RWPE2 (cell line): Measurements from ENCODE around the gene SSH3.
A peak's percentile ranks its signal among the peaks of the same experiment; 100 is the strongest.

Experiments used
- ATAC-seq: fragments of 200-7000 bp; cut with Tn5 transposase; 3 replicates; pipeline ENCODE4 v1.9.1; 2021; ENCODE audit warnings: low read depth
- DNase-seq: peaks from one replicate; pipeline ENCODE4 v3.0.0-alpha.2; 2020; ENCODE audit warnings: low spot score
- H3K27ac ChIP-seq: fragments of 450-650 bp; 2 replicates; pipeline ENCODE4 v1.5.1; 2017; ENCODE audit warnings: mild to moderate bottlenecking; ENCODE audit not compliant: poor library complexity, severe bottlenecking
- H3K27me3 ChIP-seq: fragments of 250-450 bp; sonication (Bioruptor Pico); 2 replicates; pipeline ENCODE4 v1.5.1; 2021; ENCODE audit warnings: mild to moderate bottlenecking, moderate library complexity; ENCODE audit not compliant: insufficient read depth, poor library complexity, severe bottlenecking
- H3K36me3 ChIP-seq: fragments of 250-450 bp; sonication (Bioruptor Pico); 2 replicates; pipeline ENCODE4 v1.5.1; 2020; ENCODE audit warnings: low read depth, mild to moderate bottlenecking, moderate library complexity
- H3K4me1 ChIP-seq: fragments of 250-450 bp; sonication (Bioruptor Pico); 2 replicates; pipeline ENCODE4 v1.5.1; 2021; ENCODE audit warnings: mild to moderate bottlenecking, moderate library complexity; ENCODE audit not compliant: insufficient read depth, poor library complexity, severe bottlenecking
- H3K4me3 ChIP-seq: fragments of 250-450 bp; sonication (Bioruptor Pico); 2 replicates; pipeline ENCODE4 v1.5.1; 2021; ENCODE audit warnings: mild to moderate bottlenecking, moderate library complexity; ENCODE audit not compliant: severe bottlenecking
- H3K9me3 ChIP-seq: fragments of 250-450 bp; sonication (Bioruptor Pico); 2 replicates; pipeline ENCODE4 v1.5.1; 2021; ENCODE audit warnings: mild to moderate bottlenecking, moderate library complexity; ENCODE audit not compliant: severe bottlenecking
- TF ChIP-seq, protein P1 (sequence below): fragments of 450-650 bp; IDR thresholded peaks from one replicate; pipeline ENCODE4 v1.5.1; 2017; ENCODE audit warnings: mild to moderate bottlenecking, moderate library complexity; ENCODE audit not compliant: poor library complexity, severe bottlenecking

SSH3 gene

DNA sequence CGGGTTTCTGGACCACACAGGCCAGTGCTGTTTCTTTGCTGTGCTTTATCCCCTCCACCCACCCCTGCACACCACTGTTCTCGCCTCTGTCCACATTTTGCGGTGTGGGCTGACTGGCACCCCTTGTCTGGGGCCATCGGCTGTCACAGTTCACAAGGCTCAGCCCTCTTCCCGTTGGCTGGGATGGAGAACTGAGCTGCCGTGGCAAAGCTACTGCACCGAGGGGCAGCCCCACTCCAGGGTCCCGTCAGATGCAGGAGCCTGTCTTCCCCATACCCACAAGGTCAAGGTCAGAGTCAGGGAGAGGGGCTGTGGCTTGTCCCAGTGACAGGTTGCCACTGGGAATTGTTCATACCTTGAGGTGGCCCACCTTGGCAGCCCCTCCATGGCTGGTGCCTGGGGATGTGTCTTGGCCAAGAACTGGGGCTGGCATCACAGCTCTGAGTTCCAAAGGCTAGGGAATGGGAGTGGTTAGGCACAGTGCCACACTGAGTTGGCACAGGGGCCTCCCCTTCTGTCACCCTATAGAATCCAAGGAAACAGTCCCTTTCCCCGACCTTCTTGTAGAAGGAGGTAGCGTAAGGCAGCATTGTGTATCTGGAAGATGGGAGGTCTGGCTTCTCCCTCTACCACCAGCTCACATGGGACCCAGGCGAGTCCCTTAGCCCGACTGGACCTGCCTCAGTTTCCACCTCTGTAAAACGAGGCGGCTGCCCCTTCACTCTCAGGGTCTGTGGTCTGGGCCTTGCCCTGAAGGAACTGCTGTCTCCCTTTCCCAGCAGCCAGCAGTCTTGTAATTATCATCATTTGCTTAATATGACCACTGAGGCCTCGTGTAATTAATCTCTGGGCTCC is 33.7 kb upstream of the SSH3 start:
- Histone ChIP-seq H3K4me1 (peaks cover 29% of the 10 kb centered on the region), H3K4me3 (no peak overlapping the region), H3K36me3 (peaks cover 30% of the 10 kb centered on the region), H3K27me3 (no peaks in the 10 kb centered on the region), H3K9me3 (no peaks in the 10 kb centered on the region), H3K27ac (peak overlapping the region; percentile 83)
- TF ChIP-seq, protein P1, sequence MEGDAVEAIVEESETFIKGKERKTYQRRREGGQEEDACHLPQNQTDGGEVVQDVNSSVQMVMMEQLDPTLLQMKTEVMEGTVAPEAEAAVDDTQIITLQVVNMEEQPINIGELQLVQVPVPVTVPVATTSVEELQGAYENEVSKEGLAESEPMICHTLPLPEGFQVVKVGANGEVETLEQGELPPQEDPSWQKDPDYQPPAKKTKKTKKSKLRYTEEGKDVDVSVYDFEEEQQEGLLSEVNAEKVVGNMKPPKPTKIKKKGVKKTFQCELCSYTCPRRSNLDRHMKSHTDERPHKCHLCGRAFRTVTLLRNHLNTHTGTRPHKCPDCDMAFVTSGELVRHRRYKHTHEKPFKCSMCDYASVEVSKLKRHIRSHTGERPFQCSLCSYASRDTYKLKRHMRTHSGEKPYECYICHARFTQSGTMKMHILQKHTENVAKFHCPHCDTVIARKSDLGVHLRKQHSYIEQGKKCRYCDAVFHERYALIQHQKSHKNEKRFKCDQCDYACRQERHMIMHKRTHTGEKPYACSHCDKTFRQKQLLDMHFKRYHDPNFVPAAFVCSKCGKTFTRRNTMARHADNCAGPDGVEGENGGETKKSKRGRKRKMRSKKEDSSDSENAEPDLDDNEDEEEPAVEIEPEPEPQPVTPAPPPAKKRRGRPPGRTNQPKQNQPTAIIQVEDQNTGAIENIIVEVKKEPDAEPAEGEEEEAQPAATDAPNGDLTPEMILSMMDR = no peak
- DNase-seq = peak; percentile 38
- no peak for ATAC-seq

DNA sequence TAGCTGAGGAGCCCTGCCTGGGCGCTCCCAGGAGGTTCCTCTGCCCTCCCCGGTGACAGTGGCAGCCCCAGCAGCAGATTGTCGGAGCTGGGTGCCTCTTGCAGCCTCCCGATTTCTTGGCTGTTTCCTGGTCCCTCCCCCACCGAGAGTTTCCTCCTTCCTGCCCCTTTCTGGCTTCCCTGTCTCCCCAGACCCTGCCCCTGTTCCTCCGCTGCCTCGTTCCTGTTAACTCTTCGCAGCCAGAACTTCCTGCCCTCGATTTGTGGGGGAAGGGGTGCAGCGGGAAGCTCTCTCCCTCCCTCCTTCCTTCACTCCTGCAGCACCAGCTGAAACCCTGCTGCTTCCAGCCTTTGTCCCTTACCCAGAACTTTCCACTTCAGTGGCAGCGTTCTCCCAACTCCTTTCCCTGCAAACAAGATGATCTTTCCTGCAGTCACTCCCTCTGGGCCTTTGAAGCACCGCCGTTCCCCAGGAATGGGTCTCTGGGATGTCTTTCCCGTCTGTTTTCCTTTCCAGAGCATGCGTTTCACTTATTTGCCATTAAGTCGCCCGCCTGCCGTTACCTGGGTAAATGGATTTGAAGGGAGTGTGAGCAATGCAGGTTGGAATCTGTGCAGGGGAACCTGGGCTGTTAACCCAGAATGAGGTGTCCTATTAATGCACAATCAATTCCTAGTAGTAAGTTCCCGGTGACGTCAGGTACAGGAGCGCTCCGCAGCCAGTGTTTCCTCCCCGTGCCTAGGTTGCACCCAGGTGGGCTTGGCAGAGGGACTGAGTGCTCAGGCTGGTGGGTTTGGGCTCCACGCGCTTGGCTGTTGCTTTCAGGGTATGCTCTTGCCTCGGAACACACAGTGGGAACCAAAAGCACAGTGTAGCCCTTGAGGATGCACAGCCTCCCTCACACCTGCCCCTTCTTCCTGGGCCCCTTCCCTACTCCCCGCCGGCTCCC is 32.8 kb upstream of the SSH3 start:
- no peaks in the 10 kb centered on the region for H3K27me3 ChIP-seq
- peaks cover 25% of the 10 kb centered on the region for H3K4me1 ChIP-seq
- peak overlapping the region; percentile 83 for H3K27ac ChIP-seq
- TF ChIP-seq, protein P1 = no peak
- no peaks in the 10 kb centered on the region for H3K9me3 ChIP-seq
- no peak overlapping the region for H3K4me3 ChIP-seq
- ATAC-seq (peak; percentile 58), DNase-seq (peak; percentile 52)
- H3K36me3 ChIP-seq = peaks cover 32% of the 10 kb centered on the region

DNA sequence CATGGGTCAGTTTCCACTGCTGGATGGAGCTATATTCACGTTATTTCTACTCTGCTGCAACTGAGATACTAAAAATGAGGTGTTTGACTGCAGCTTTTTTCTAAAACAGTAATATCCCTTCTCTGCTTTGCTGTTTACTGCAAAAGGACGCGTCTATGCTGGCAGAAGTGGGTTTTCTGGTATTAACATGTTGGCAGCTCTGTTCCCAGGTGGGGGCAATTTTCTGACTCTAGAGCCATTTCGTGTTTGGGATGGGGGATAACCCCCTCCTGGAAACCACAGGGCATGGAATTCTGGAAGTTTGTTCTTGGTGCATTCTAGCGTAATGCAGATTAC is 32.2 kb upstream of the SSH3 start:
- Histone ChIP-seq H3K27ac (peak overlapping the region; percentile 83), H3K9me3 (no peaks in the 10 kb centered on the region)
- no peak for ATAC-seq

DNA sequence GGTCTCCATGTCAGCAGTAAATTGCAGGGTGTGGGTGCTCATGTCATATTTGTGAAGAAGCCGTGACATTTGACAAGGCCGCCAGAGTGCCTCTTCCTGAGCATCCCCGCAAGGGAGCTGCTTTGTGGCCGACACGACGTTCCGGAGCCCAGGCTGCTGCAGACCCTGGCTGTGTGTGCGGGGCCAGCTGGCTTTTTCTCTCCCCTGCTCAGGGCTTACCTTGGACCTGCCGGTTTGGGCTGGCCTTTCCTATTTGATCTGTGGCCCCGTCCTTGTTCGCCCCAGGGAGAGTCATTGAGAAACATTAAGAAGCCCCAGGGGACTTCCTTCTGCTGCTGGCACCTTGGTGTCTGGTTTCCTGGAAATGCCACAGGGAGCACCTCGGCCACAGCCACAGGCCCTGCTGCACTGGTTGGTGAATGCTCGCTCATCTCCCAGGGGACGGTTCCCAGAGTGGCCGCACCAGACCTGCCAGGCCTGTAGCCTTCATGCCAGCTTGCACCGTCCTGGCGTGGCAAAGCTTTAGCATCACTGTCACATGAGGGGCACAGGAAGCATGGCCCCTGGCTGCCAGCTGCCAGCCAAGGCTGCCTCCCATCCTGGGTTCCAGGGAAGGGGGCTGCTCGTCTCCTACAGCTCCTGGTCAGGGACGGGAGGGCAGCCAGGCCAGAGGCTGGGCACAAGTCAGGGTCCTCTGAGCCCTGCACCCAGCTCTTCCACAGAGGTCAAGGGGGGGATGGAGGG is 31.6 kb upstream of the SSH3 start:
- DNase-seq = peak; percentile 54
- no peaks in the 10 kb centered on the region for H3K9me3 ChIP-seq
- peaks cover 32% of the 10 kb centered on the region for H3K36me3 ChIP-seq
- peak overlapping the region; percentile 83 for H3K27ac ChIP-seq
- H3K4me3 ChIP-seq = no peak overlapping the region
- no peaks in the 10 kb centered on the region for H3K27me3 ChIP-seq
- ATAC-seq = no peak
- H3K4me1 ChIP-seq = peaks cover 27% of the 10 kb centered on the region
- TF ChIP-seq, protein P1 = no peak

More for the DNA sequence above, 32.2 kb upstream of the SSH3 start:
- TF ChIP-seq, protein P1 = no peak
- Histone ChIP-seq H3K4me3 (no peak overlapping the region), H3K27me3 (no peaks in the 10 kb centered on the region), H3K36me3 (peaks cover 32% of the 10 kb centered on the region), H3K4me1 (peaks cover 25% of the 10 kb centered on the region)
- no peak for DNase-seq
